Neural cell (in vitro differentiated cells): Measurements from ENCODE around the gene FREY1.

Experiments
- EP300 ChIP-seq: fragments of 450-650 bp; conservative IDR thresholded peaks from 2 replicates; pipeline ENCODE4 v1.6.1; 2014; ENCODE audit warnings: antibody characterized with exemption, mild to moderate bottlenecking, moderate library complexity; ENCODE audit not compliant: poor library complexity, severe bottlenecking
- EZH2 ChIP-seq: fragments of 200-600, 300-800 bp; shearing (Covaris generic), sonication (generic); IDR thresholded peaks from 2 replicates; pipeline ENCODE4 v1.6.1; 2014; ENCODE audit warnings: antibody characterized with exemption, low read length, borderline replicate concordance, mild to moderate bottlenecking; ENCODE audit not compliant: insufficient read depth, poor library complexity, severe bottlenecking
- MXI1 ChIP-seq: fragments of 450-650 bp; conservative IDR thresholded peaks from 2 replicates; pipeline ENCODE4 v1.6.1; 2014; ENCODE audit warnings: antibody characterized with exemption, mild to moderate bottlenecking; ENCODE audit not compliant: poor library complexity, severe bottlenecking
- POLR2AphosphoS5 ChIP-seq: IDR thresholded peaks from 2 replicates; pipeline ENCODE4 v1.6.1; 2012
- RAD21 ChIP-seq: fragments of 450-650 bp; conservative IDR thresholded peaks from 2 replicates; pipeline ENCODE4 v1.6.1; 2014; ENCODE audit warnings: antibody characterized with exemption, mild to moderate bottlenecking, moderate library complexity
- SMC3 ChIP-seq: fragments of 450-650 bp; conservative IDR thresholded peaks from 2 replicates; pipeline ENCODE4 v1.6.1; 2014; ENCODE audit warnings: antibody characterized with exemption, mild to moderate bottlenecking, moderate library complexity; ENCODE audit not compliant: poor library complexity
- TAF1 ChIP-seq: IDR thresholded peaks from 2 replicates; pipeline ENCODE4 v1.6.1; 2012; ENCODE audit warnings: low read depth
- TF ChIP-seq, protein P1 (sequence below): IDR thresholded peaks from 2 replicates; pipeline ENCODE4 v1.6.1; 2012; ENCODE audit warnings: borderline replicate concordance
- TF ChIP-seq, protein P2 (sequence below): fragments of 450-650 bp; IDR thresholded peaks from 2 replicates; pipeline ENCODE4 v1.5.1; 2014; ENCODE audit warnings: antibody characterized with exemption, mild to moderate bottlenecking, moderate library complexity; ENCODE audit not compliant: poor library complexity, severe bottlenecking

DNA sequence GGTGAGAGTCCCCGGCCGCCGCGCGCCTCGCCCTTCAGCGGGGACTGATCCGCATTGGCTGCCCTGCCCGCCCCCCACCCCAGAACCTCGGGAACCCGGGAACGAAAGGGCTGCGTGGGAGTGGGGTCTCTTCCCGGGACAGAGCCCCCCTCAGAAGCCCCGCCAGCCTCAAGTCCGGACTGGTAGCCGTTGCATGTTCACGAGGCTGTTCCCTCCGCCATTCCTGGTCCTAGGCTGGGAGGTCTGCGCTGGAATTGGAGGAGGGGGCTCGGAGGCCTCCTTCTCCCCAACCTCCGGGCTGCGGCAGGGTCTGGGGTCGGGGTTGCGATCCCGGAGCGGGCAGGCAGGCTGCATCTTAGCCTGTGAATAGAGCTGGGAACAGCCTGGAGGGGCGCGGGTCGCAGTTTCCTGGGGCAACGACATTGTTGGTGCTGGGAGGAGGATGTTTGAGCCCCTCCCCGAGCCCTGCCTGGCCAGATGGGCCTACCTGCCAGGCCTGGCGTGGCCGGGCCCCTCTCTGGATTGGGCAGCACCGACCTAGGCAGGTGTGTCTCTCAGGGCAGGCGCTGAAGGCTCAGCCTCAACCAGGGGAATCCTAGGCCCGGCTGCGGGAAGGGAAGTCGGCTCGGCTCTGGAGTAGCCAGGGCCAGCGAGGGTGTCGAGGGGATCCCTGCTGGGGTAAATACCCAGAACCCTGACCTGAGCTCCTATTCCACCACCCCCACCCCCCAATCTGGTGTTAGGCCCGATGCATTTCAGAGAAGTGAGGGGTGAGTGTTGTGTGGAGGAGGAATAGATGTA, 20.9 kb downstream of the FREY1 start:
- peak; percentile 66 for TF ChIP-seq TAF1
- TF ChIP-seq, protein P1, sequence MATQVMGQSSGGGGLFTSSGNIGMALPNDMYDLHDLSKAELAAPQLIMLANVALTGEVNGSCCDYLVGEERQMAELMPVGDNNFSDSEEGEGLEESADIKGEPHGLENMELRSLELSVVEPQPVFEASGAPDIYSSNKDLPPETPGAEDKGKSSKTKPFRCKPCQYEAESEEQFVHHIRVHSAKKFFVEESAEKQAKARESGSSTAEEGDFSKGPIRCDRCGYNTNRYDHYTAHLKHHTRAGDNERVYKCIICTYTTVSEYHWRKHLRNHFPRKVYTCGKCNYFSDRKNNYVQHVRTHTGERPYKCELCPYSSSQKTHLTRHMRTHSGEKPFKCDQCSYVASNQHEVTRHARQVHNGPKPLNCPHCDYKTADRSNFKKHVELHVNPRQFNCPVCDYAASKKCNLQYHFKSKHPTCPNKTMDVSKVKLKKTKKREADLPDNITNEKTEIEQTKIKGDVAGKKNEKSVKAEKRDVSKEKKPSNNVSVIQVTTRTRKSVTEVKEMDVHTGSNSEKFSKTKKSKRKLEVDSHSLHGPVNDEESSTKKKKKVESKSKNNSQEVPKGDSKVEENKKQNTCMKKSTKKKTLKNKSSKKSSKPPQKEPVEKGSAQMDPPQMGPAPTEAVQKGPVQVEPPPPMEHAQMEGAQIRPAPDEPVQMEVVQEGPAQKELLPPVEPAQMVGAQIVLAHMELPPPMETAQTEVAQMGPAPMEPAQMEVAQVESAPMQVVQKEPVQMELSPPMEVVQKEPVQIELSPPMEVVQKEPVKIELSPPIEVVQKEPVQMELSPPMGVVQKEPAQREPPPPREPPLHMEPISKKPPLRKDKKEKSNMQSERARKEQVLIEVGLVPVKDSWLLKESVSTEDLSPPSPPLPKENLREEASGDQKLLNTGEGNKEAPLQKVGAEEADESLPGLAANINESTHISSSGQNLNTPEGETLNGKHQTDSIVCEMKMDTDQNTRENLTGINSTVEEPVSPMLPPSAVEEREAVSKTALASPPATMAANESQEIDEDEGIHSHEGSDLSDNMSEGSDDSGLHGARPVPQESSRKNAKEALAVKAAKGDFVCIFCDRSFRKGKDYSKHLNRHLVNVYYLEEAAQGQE: peak; percentile 59
- TF ChIP-seq, protein P2, sequence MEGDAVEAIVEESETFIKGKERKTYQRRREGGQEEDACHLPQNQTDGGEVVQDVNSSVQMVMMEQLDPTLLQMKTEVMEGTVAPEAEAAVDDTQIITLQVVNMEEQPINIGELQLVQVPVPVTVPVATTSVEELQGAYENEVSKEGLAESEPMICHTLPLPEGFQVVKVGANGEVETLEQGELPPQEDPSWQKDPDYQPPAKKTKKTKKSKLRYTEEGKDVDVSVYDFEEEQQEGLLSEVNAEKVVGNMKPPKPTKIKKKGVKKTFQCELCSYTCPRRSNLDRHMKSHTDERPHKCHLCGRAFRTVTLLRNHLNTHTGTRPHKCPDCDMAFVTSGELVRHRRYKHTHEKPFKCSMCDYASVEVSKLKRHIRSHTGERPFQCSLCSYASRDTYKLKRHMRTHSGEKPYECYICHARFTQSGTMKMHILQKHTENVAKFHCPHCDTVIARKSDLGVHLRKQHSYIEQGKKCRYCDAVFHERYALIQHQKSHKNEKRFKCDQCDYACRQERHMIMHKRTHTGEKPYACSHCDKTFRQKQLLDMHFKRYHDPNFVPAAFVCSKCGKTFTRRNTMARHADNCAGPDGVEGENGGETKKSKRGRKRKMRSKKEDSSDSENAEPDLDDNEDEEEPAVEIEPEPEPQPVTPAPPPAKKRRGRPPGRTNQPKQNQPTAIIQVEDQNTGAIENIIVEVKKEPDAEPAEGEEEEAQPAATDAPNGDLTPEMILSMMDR: no peak
- TF ChIP-seq EP300: no peak
- no peak for TF ChIP-seq SMC3
- peak; percentile 6 for TF ChIP-seq POLR2AphosphoS5
- no peak for TF ChIP-seq EZH2
- TF ChIP-seq MXI1: peak; percentile 49
- TF ChIP-seq RAD21: no peak
